ENCODE data around the gene ZNRF4.
"Not testable (repeated sequence)": the region's sequence is repeated elsewhere in the genome, so short reads cannot be mapped to it uniquely, and the experiment has no call there.

The ZNRF4 gene, protein sequence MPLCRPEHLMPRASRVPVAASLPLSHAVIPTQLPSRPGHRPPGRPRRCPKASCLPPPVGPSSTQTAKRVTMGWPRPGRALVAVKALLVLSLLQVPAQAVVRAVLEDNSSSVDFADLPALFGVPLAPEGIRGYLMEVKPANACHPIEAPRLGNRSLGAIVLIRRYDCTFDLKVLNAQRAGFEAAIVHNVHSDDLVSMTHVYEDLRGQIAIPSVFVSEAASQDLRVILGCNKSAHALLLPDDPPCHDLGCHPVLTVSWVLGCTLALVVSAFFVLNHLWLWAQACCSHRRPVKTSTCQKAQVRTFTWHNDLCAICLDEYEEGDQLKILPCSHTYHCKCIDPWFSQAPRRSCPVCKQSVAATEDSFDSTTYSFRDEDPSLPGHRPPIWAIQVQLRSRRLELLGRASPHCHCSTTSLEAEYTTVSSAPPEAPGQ

DNA sequence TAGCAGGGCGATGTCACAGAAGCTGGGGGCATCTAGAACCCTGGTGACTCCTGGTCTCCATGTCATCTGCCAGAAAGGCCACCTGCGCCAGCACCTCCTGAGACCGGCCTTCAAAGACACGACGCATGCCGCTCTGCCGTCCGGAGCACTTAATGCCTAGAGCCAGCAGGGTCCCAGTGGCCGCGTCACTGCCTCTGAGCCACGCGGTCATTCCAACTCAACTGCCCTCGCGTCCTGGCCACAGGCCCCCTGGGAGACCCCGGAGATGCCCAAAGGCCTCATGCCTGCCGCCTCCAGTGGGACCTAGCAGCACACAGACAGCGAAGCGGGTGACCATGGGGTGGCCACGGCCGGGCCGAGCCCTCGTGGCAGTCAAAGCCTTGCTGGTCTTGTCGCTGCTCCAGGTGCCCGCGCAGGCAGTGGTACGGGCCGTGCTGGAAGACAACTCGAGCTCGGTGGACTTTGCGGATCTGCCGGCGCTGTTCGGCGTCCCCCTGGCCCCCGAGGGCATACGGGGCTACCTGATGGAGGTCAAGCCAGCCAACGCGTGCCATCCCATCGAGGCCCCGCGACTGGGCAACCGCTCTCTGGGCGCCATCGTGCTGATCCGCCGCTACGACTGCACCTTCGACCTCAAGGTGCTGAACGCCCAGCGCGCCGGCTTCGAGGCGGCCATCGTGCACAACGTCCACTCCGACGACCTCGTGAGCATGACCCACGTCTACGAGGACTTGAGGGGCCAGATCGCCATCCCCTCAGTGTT is at the start of gene ZNRF4:
TSS of gene ZNRF4 (plus strand) at position 51 of the 763 bp plus-strand sequence. CDS start at position 126, 75 bp downstream.
- no peak for DNase-seq (ENCODE audit: low read depth, low spot score)

DNA sequence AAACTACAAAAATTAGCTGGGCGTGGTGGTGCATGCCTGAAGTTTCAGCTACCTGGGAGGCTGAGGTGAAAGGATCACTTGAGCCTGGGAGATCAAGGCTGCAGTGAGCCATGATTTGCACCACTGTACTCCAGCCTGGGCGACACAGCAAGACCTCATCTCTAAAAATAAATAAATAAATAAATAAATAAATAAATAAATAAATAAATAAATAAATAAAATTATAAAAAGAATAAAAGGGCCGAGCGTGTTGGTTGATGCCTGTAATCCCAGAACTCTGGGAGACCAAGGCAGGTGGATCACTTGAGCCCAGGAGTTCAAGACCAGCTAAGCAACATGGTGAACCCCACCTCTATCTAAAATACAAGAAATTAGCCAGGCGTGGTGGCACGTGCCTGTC is 49.0 kb upstream of the ZNRF4 start:
- DNase-seq (ENCODE audit: low read depth, low spot score): not testable (repeated sequence)

DNA sequence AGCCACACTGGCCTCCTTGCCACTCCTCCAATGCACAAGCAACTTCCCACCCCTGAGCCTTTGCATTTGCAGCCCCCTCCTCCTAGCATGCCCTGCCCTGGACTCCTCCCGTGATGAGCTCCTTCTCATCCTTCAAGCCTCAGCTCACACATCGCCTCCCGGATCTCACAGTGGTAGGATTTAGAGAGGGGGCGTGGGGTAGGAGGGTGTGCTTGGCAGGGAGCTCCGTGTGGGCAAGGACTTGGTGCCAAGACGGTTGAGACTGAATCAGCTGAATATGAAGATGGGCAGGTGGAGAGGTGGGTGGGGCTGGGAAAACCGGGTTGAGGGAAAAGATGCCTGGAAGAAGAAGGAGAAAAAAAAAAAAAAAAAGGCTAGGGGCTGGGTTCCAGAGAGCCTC is 48.4 kb upstream of the ZNRF4 start:
- no peak for DNase-seq (ENCODE audit: low read depth, low spot score)

DNA sequence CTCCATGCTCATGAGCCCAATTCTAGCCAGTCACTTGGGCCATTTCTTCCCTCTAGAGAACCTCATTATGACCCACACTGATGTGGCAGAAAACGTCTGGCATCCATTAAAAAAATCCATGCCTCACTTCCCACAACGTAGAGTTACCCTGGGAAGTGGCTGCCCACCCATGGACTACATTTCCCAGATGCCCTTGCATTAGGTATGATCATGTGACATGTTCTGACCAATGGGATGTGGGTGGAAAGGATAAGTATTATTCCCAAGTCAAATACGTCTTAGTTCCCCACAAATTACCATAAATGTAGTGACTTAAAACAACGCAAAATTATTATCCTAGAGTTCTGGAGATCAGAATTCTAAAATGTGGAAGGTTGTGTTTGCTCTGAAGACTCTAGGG is 47.9 kb upstream of the ZNRF4 start:
- no peak for DNase-seq (ENCODE audit: low read depth, low spot score)

DNA sequence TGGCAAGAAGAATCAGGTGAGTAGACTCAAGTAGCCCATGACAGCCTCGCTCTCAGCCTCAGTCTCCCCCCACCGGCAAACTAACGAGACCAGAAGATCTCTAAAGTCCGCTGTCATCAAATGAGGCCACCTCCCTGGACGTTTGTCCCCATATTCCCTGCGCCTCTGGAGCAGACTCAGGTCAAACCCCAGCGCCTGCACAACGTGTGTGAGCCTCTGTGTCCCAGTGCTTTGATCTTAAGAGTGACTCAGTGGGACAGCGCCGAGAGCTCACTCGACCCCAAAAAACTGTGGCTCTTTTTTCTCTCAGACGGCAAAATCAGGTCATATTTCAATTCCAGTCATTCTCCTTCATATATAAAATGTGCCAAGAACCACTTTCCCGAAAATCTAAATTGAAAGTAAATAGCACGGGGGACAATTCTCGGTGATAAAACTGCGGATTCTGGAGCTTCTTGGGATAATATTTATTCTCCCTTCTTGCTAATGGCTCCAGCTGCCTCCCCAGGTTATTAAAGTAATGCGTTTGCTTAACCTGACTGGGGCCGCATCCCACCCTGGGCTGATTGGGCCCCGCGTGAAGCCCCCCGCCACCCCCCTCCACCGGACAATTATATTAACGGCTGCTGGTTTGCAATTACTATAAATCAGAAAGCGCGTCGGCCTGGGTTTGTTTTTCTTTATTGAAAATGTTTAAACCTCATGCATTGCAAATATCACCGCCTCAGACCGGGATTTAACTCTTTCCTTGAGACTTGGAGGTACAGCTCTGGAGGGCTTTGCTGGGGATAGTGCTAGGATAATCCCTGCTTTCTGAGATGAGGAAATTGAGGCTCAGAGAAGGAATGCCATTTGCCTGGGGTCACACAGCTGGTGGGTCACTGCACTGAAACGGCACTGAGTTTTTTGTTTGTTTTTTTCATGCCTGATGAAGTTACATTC is 37.5 kb upstream of the ZNRF4 start:
- DNase-seq (ENCODE audit: low read depth, low spot score): no peak

DNA sequence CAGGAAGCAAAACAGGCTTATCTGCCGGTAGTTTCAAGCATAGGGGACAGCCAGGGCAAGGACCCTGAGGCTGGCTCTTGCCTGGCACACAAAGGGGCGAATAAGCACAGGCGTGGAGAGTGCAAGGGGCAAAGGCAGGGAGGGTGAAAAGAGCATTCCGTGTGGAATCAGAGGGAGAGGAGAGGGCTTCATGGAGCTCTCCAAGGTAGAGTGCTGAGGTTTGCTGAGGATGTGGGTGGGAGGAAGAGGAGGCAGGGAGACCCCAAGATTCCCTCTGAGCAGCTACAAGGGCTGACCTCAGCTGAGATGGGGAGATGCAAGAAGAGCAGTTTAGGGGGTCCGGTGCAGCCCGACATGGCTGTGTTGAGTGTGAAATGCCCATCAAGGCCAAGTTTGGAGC is 36.5 kb upstream of the ZNRF4 start:
- DNase-seq (ENCODE audit: low read depth, low spot score): no peak

DNA sequence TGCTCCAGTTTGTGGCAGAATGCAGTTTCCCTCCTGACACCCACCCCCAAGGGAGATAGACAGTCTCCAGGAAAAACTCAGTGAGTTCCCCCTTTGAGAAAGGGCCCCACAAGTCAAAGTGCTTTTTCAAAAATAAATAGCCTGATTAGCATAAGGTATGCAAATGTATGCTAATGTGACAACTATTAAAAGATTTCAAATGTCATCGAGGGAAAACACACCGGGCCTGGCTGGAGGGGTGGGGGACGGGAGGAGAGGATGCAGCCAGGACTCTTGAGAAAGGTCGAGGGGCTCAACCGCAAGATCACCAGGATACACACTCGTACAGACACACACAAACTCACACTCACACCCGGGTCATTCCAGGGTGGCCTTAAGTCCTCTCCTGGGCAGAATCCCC is 34.3 kb upstream of the ZNRF4 start:
- DNase-seq (ENCODE audit: low read depth, low spot score): no peak

DNA sequence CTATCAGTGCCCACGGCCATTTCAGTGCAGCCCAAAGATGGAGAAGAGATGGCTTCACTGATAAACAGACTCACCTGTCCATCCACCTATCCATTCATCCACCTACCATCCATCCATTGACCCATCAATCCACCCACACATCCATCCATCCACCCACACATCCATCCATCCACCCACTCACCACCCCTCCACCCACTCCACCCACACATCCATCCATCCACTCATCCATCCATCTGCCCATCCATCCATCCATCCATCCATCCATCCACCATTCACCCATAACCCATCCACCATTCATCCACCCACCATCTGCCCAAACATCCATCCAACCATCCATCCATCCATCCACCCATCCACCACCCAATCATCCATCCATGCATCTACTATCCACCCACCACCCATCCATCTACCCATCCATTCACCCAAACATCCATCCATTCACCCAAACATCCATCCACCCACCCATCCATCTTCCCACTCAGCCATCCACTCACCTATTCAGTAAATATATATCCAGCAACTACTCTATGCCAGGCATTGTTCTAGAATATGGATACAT is 31.6 kb upstream of the ZNRF4 start:
- DNase-seq (ENCODE audit: low read depth, low spot score): no peak

DNA sequence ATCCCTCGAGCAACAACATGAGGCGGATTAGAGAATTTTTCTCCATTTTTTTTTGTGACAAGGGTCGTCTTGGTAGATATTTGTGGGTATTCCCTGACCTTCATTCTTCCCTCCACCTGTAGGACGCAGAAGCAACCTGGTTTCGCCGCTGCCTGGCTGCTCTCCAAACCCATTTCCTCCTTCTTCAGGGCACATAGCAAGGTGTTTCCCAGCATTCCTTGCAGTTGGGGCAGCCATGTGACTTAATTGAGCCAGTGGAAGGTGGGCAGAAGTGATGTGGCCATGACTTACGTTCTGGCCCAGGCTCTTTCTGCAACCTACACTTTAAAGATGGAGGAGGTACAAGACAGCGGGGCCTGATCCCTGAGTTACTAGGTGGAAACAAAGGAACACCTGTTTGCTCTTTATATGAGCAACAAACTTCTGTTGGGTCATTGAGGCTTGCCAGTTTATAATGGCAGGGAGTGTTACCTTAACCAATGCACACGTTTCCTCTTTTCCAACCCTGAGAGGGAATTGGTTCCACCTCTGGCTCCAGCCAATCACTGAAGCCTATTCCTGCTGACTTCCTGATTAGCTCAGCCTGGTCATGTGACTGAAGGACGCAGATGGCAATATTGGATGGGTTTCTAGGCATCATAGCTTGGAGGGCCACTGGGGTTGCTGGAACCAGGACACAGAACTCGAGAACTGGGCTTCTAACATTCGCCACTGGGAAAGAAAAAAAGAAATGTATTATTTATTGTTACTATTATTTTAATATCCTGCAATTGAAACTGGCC is 30.8 kb upstream of the ZNRF4 start:
- DNase-seq (ENCODE audit: low read depth, low spot score): no peak

DNA sequence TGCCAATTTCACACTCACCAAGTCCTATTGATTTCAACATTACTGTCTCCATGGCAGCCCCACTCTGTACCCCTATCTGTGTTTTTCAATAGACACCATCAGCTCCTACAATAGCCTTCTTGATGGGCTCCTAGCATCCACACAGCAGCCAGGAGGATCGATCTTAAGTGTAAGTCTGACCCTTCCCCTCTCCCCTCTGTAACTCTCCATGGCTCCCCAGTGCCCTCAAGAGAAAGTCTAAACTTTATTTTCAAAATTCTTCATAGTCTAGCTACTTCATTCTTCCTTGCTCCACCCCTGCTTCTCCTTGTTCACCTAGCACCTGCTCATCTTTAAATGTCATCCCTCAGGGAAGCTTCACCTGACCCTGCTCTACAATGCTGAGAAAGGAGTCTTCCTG is 30.0 kb upstream of the ZNRF4 start:
- no peak for DNase-seq (ENCODE audit: low read depth, low spot score)

DNA sequence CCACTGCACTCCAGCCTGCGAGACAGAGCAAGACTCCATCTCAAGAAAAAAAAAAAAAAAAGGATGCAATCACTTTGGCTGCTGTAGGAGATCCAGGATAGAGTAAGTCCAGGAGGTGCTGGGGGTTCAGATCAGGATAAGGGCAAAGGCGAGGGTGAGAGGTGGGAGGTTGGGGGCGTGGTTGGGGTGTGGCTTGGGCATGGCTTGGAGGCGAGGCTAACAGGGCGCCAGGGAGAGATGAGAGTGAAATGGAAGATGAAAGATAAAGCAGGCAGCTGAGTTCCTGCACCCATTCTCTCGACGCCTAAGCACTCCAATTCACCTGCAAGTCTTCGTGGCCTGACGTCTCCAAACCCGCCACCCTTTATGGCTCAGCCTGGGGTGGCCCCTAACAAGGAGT is 25.0 kb upstream of the ZNRF4 start:
- no peak for DNase-seq (ENCODE audit: low read depth, low spot score)

DNA sequence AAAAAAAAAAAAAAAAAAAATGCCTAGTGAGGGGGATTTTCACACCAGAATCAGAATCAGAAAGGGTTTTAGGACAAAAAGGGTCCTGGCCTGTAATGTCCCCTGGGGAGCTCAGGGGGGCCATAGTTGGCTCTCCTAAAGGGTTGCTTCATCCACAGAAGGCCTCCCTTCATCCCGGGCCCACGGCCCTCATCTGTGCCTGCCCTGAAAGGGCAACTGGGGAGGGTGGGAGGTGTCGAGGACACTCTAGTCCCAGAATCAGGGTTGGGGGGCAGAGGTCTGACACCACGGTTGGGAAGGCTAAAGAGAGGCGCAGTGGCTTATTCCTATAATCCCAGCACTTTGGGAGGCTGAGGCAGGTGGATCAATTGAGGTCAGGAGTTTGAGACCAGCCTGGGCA is 22.5 kb upstream of the ZNRF4 start:
- no peak for DNase-seq (ENCODE audit: low read depth, low spot score)

DNA sequence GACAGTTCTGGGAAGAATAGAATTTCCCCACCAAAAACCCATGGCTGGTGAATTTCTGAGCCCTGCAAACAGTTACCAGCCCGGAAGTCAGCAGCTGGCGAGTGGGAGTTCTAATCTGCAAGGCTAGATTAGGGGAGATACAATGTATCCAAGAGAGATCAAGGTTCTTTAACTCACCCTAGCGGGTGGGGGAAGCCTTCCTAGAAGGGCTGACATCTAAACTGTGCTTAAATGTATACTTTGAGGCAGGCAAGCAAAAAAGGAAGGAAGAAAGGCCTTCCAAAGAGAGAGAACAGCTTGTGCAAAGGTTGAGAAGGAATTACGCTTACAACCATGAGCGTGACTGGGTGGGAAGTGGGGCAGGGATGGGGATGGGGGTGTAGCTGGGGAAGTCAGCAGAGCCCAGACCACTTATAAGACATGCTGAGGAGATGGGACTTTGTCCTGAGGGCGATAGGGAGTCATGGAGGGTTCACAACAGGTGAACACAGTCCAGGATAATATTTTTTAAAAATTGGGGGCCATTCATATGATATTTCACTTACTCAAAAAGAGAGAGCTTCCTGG is 20.8 kb upstream of the ZNRF4 start:
- DNase-seq (ENCODE audit: low read depth, low spot score): no peak

DNA sequence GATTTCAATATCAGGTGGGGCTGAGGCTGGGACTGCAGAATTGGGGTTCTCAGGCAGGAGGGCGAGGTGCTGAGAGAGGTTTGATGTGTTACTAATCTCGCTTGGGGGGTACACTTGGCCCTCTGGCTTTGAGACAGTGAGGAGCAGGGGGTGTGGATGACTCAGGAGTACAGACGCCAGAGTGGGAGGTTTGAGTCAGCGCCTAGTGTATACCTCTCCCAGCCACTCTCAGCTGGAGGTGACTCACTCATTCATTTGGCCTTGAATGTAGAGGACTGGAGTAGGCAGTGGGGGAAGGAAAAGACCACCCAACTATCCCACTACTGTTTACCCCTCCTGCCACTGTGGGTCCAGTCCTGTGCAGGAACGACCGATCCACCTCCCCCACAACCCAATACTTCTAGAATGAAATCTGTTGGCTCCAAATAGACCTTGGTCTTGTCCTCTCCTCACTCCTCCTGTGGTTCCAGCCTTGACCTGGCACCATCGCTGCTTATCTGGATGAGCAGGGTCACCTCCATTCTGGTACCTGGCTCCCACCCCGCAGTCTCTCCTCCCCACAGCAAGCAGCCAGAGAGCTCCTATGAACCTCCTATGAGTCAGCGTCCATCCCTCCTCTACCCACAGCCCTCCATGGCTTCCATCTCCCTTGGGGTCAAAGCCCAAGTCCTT is 20.1 kb upstream of the ZNRF4 start:
- DNase-seq (ENCODE audit: low read depth, low spot score): peak; percentile 80

DNA sequence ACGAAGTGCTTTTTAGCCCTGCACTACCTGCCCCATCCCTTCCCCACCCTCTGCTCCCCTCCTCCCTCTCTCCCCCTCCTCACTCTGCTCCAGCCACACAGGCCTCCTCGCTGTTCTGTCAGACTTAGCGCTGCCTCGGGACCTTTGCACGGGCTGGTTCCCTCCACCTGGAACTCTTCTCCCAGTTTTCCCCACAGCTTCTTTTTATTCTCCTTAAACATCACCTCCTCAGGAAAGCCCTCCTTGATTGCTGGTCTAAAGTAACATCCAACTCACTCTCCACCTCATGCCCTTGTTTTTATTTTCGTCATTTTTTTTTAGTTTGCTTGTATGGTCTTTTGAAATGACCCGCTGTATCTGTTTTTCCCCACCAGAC is 19.6 kb upstream of the ZNRF4 start:
- DNase-seq (ENCODE audit: low read depth, low spot score): no peak

DNA sequence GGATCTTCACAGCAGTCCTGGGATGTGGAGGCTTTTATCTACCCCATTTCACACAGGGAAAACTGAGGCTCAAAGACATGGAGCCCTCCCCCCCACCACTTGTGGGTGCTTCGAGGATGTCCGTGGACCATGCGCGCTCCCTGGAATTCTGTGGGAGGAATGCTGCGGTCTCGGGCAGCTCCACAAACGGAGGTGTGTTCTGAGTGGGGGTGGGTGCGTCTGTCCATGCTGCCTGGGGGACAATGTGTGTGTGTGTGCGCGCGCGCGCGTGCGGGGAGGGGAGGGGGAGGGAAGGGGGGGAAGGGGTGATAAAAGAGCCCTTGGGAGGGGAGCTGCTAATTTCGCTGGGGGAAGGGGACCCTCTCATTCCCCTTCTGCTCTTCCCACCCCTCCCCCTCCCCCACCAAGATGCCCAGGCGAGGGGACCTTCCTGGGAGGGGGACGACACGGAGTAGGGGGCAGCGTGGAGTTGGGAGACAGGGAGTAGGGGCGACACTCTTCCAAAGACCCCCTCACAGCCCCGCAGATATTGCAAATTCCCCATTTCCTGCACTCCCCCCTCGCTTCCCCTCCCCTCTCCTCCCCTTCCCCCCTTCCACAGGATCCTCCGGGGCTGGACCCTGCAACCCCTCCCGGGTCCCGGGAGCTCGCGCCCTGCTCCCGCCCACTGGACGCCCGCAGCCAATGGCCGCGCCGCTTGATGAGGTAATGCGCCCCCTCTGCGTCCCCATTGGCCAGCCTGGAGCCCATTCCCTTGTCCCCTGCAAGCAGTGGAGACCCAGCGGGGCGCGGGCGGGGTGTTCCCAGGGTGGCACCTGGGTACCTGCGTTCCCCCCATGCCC is 18.9 kb upstream of the ZNRF4 start:
- peak; percentile 95 for DNase-seq (ENCODE audit: low read depth, low spot score)

DNA sequence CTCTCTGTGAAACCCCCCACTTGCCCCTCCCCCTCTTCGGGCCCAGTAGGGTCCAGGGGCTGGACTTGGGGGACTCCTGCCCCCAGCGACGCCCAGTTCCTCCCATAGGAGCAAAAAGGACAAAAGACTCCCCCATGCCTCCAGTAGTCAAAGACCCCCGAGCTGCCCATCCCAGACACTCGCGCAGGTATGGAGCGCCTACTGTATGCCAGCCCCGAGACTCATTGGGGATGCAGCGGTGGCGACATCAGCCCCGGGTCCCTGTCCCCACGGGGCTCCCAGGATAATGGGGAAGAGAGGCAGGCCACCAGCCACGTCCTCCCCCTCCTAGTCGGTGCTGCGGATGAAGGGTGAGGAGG is 18.3 kb upstream of the ZNRF4 start:
- no peak for DNase-seq (ENCODE audit: low read depth, low spot score)

DNA sequence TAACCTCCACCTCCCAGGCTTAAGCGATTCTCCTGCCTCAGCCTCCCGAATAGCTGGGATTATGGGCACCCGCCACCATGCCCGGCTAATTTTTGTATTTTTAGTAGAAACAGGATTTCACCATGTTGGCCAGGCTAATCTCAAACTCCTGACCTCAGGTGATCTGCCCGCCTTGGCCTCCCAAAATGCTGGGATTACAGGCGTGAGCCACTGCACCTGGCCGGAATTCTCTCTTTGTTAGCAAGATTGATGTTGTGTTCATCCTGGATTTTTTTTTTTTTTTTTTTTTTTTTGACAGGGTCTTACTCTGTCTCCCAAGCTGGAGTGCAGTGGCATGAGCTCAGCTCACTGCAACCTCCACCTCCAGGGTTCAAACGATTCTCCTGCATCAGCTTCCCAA is 16.5 kb upstream of the ZNRF4 start:
- DNase-seq (ENCODE audit: low read depth, low spot score): not testable (repeated sequence)

DNA sequence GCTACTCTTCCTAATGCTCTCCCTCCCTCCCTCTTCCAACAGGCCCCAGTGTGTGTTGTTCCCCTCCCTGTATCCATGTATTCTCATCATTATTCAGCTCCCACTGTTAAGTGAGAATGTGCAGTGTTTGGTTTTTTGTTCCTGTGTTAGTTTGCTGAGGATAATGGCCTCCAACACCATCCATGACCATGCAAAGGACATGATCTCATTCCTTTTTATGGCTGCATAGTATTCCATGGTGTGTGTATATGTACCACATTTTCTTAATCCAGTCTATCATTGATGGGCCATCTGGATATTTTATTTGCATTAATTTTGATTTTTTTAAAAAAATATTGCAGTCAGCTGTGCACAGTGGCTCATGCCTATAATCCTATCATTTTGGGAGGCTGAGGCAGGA is 15.8 kb upstream of the ZNRF4 start:
- no peak for DNase-seq (ENCODE audit: low read depth, low spot score)
